NT2/D1 (cell line): ENCODE data around the gene TNS1.

Experiments used
- DNase-seq: peaks from one replicate; pipeline ENCODE4 v3.0.0-alpha.2; 2011; ENCODE audit warnings: low read depth, low spot score
- H3K27me3 ChIP-seq: 2 replicates; pipeline ENCODE4 v1.6.0; 2011; ENCODE audit warnings: mild to moderate bottlenecking; ENCODE audit not compliant: insufficient read length, insufficient read depth
- H3K36me3 ChIP-seq: 2 replicates; pipeline ENCODE4 v1.6.1; 2011; ENCODE audit warnings: mild to moderate bottlenecking, low read length, mixed read lengths; ENCODE audit not compliant: insufficient read depth, insufficient read length
- H3K4me1 ChIP-seq: 2 replicates; pipeline ENCODE4 v1.5.1; 2011; ENCODE audit not compliant: insufficient read depth, insufficient read length
- H3K4me3 ChIP-seq: 2 replicates; pipeline ENCODE4 v1.5.1; 2011; ENCODE audit warnings: low read depth; ENCODE audit not compliant: insufficient read length
- H3K9ac ChIP-seq: 2 replicates; pipeline ENCODE4 v1.6.0; 2011; ENCODE audit warnings: low read depth; ENCODE audit not compliant: insufficient read length
- H3K9me3 ChIP-seq: 2 replicates; pipeline ENCODE4 v1.5.1; 2011; ENCODE audit warnings: mild to moderate bottlenecking, low read length; ENCODE audit not compliant: insufficient read depth
- SUZ12 ChIP-seq: IDR thresholded peaks from 2 replicates; pipeline ENCODE4 v1.6.1; 2011; ENCODE audit not compliant: insufficient read length, insufficient read depth; ENCODE audit errors: extremely low read depth
- YY1 ChIP-seq: IDR thresholded peaks from 2 replicates; pipeline ENCODE4 v1.6.1; 2011; ENCODE audit not compliant: insufficient read length, insufficient read depth
- ZNF274 ChIP-seq: IDR thresholded peaks from 2 replicates; pipeline ENCODE4 v1.6.1; 2011; ENCODE audit warnings: mild to moderate bottlenecking, low read depth, low read length

TNS1 gene

DNA sequence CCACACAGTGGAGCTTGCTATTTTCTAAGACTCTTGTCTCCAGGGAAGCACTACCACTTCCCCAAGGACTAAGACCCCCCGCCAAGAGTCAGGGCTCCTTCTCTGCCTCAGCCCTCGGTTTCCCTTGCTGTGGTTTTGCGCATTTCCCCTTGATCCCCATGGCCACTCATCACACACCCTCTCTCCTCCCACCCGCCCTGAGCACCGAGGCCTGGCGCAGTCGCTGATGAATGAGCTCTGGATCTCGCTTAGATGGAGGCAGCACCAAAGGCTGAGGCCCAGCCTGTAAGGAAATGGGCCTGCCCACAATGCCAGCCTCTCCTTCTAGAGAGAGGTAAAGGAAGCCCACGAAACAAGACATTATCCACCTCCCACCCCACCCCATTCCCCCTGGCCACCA lies 96.9 kb downstream of the TNS1 start:
- Histone ChIP-seq H3K4me1 (peaks cover 4% of the 10 kb centered on the region), H3K9ac (no peak overlapping the region)
- TF ChIP-seq ZNF274 (no peak), SUZ12 (no peak), YY1 (no peak)

DNA sequence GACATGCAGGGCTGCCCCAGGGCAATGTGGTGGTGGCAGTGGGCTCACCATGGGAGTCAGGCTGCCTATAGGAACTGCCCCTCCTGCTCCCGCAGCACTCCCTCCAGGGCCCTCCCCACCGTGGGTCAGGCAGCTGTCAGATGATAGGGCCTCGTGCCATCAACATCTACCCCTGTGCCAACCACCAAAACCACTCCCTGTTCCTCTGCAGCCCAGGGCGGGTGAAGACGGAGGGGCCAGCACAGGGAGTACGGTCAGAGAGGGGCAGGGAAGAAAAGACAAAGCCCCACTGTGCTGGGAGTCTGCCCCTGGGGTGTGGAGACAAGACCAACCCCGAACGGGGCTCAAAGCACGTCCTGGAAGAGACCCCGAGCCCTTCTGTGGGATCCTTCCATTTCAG lies 97.4 kb downstream of the TNS1 start:
- no peak for TF ChIP-seq YY1
- TF ChIP-seq SUZ12: no peak
- TF ChIP-seq ZNF274: no peak
- no peak for DNase-seq
- Histone ChIP-seq H3K27me3 (no peaks in the 10 kb centered on the region), H3K4me3 (no peak overlapping the region), H3K9ac (no peak overlapping the region), H3K9me3 (no peaks in the 10 kb centered on the region), H3K36me3 (peaks cover 12% of the 10 kb centered on the region), H3K4me1 (peaks cover 6% of the 10 kb centered on the region)

More for the DNA sequence above, 96.9 kb downstream of the TNS1 start:
- no peak overlapping the region for H3K4me3 ChIP-seq
- DNase-seq: no peak
- peaks cover 12% of the 10 kb centered on the region for H3K36me3 ChIP-seq
- H3K9me3 ChIP-seq: no peaks in the 10 kb centered on the region
- H3K27me3 ChIP-seq: no peaks in the 10 kb centered on the region

DNA sequence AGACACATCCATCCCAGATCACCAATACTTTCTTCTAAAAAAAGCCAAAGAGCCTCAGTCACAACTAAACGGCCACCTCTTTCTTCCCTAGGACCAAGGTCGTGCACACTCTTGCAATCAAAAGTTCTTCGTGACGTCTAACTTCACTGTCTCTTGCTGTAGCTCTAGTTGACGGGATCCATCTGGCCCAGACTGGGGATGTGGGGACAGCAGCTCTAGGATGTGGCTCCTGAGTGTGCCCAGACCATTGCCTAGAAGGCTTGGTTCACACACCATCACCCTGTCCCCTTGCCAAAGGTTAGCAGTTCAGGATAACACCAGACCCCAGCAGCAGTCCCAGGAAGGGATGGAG lies 98.2 kb downstream of the TNS1 start:
- TF ChIP-seq SUZ12: no peak
- TF ChIP-seq ZNF274: no peak
- Histone ChIP-seq H3K4me1 (peaks cover 7% of the 10 kb centered on the region), H3K36me3 (peaks cover 12% of the 10 kb centered on the region), H3K9ac (no peak overlapping the region), H3K4me3 (no peak overlapping the region), H3K27me3 (no peaks in the 10 kb centered on the region), H3K9me3 (no peaks in the 10 kb centered on the region)
- DNase-seq: no peak

DNA sequence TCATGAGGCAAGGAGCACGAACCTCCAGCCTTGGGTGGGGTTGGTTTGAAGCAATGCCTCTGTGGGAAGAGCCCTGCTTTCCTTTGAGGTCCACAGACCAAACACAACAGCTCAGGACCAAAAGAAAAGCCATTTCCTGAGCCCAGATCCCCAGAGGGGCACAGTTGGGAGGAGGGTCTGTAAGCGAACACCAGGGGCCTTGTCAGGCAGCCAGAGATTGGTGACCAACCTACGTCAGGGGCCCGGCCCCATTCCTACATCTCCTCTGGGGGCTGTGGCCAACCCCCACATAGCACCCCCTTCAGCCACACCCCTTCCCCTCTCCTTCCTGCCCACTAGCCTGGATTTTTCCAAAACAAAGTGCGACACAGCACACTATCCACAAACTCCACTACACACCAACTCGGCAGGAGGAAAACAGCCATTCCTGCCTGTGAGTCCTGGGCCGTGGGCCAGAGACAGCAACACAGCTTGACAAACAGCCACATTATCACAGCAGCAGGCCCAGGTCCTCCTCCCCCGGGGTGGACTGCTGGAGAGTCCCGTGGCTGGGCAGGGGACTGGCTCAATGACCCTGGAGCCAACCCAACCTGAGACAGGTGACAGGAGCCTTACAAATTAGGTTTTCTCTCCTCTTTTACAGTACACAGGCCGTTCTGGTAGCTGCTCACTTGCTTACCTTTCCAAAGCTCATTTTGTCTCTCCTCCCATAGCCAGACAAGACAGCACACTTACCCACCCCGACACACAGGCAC lies 98.8 kb downstream of the TNS1 start:
- peaks cover 12% of the 10 kb centered on the region for H3K36me3 ChIP-seq
- H3K9ac ChIP-seq: no peak overlapping the region
- no peaks in the 10 kb centered on the region for H3K9me3 ChIP-seq
- peaks cover 10% of the 10 kb centered on the region for H3K4me1 ChIP-seq
- no peaks in the 10 kb centered on the region for H3K27me3 ChIP-seq
- no peak for TF ChIP-seq SUZ12
- no peak for TF ChIP-seq YY1
- TF ChIP-seq ZNF274: no peak
- no peak for DNase-seq
- H3K4me3 ChIP-seq: no peak overlapping the region

DNA sequence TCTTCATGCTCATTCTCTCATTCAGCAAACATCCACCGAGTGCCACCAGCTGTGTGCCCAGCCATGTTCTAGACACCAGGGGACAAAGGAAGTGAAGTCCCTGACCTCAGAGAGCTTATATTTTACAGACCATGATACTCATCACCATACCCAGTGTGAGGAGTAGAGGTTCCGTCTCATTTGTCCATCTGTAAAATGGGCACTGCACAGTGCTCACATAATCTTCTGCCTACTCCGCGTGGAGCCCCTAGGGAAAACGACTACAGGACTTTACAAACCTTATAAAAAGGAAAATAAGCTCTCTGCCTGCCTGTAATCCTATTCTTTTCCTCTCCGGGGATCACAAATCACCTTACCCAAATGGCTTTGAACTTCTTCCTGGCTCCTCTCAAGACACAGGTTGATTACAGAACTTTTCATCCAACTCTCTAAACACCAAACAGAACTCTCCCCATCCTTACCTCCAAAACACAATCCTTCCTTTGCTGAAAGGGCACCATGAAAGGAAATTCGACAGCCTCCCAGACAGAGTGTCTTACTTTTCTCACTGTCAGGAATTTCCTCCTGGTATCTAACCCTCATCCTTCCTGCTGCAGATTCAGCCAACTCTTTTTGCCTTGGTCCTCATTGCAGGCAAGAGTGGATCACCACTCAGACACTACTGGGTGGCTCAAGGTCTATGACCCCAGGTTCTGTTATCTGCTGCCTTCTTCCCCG lies 99.5 kb downstream of the TNS1 start:
- Histone ChIP-seq H3K36me3 (peaks cover 12% of the 10 kb centered on the region), H3K4me3 (no peak overlapping the region), H3K9ac (no peak overlapping the region), H3K9me3 (no peaks in the 10 kb centered on the region), H3K4me1 (peaks cover 12% of the 10 kb centered on the region), H3K27me3 (no peaks in the 10 kb centered on the region)
- TF ChIP-seq ZNF274 (no peak), YY1 (no peak), SUZ12 (no peak)
- no peak for DNase-seq

DNA sequence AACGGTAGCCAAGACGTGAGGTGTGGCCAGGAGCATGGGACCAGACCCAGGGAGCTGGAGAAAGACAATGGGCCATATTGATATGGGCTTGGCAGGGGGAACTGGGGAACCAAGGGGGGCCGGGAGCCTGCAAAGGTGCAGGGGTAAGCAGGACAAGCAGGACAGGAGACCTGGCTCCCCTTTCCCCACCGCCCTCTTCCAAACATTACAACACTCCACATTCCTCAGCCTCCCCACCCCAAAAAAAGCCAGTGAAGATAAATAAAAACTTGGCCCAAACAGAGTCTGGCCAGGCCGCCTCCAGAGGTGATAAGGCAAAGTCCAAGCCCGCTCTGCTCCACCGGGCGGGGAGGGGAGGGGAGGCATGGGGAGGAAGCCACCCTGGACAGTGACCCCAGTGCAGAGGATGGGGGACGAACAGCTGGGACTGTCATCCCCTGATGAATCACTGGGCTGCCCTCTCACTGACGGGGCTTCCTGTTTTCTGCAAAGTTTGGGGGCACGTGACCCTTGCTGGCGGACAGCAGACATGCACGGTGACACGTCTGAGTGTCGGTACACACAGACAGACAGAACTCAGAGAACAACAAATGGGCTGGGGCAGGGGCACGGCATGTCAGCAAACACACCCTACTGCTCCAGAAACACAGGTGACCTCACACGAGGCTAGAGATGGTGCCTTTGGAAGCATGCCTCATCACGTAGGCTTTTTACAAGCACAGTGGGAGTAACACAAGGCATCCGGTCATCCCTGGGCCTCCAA lies 100.2 kb downstream of the TNS1 start:
- H3K4me1 ChIP-seq: peaks cover 12% of the 10 kb centered on the region
- DNase-seq: no peak
- peaks cover 17% of the 10 kb centered on the region for H3K36me3 ChIP-seq
- H3K9ac ChIP-seq: no peak overlapping the region
- H3K4me3 ChIP-seq: no peak overlapping the region
- no peaks in the 10 kb centered on the region for H3K9me3 ChIP-seq
- H3K27me3 ChIP-seq: no peaks in the 10 kb centered on the region
- TF ChIP-seq SUZ12: no peak
- TF ChIP-seq YY1: no peak
- TF ChIP-seq ZNF274: no peak
